H9 (cell line): ENCODE measurements around the gene DACH1. TPM values are rescaled to one million over a fixed set of nuclear protein-coding genes. Genes with fewer than 3 reads are reported as not detected.

ENCODE experiments used
- DNase-seq: peaks from one replicate; pipeline ENCODE4 v3.0.0-alpha.2; 2017
- H2AFZ ChIP-seq: one replicate; pipeline ENCODE4 v1.6.1; 2013; ENCODE audit warnings: mild to moderate bottlenecking, low read length, control low read depth, moderate library complexity
- H2AK5ac ChIP-seq: 2 replicates; pipeline ENCODE4 v1.6.1; 2013; ENCODE audit warnings: low read length, control low read depth, mixed read lengths; ENCODE audit not compliant: insufficient read length
- H2BK120ac ChIP-seq: one replicate; pipeline ENCODE4 v1.6.1; 2013; ENCODE audit warnings: low read depth, mild to moderate bottlenecking, low read length, control low read depth, inconsistent platforms; ENCODE audit not compliant: poor library complexity, severe bottlenecking
- H2BK12ac ChIP-seq: 2 replicates; pipeline ENCODE4 v1.6.1; 2013; ENCODE audit warnings: low read length, control low read depth, mixed read lengths, low read depth; ENCODE audit not compliant: insufficient read length
- H2BK15ac ChIP-seq: 2 replicates; pipeline ENCODE4 v1.6.1; 2013; ENCODE audit warnings: low read depth, low read length, control low read depth
- H2BK20ac ChIP-seq: one replicate; pipeline ENCODE4 v1.6.1; 2013; ENCODE audit warnings: low read depth, mild to moderate bottlenecking, low read length, control low read depth, inconsistent platforms; ENCODE audit not compliant: poor library complexity, severe bottlenecking
- H2BK5ac ChIP-seq: 2 replicates; pipeline ENCODE4 v1.6.1; 2013; ENCODE audit warnings: low read length, control low read depth, mixed read lengths; ENCODE audit not compliant: insufficient read length
- H3K14ac ChIP-seq: 2 replicates; pipeline ENCODE4 v1.6.1; 2013; ENCODE audit warnings: low read length, control low read depth; ENCODE audit not compliant: insufficient read depth
- H3K18ac ChIP-seq: 2 replicates; pipeline ENCODE4 v1.6.1; 2013; ENCODE audit warnings: low read depth, mild to moderate bottlenecking, mixed read lengths, low read length, control low read depth; ENCODE audit not compliant: insufficient read length
- H3K23ac ChIP-seq: 2 replicates; pipeline ENCODE4 v1.6.1; 2013; ENCODE audit warnings: low read length, control low read depth, mixed read lengths, low read depth; ENCODE audit not compliant: insufficient read length
- H3K23me2 ChIP-seq: 2 replicates; pipeline ENCODE4 v1.6.1; 2013; ENCODE audit warnings: low read depth, mild to moderate bottlenecking, mixed read lengths, low read length, control low read depth; ENCODE audit not compliant: insufficient read length, poor library complexity, severe bottlenecking
- H3K27ac ChIP-seq: 2 replicates; pipeline ENCODE4 v1.5.1; 2013; ENCODE audit warnings: low read length, control low read depth, mixed read lengths, low read depth; ENCODE audit not compliant: insufficient read length
- H3K27me3 ChIP-seq: 2 replicates; pipeline ENCODE4 v1.6.1; 2013; ENCODE audit warnings: low read length, control low read depth, inconsistent platforms; ENCODE audit not compliant: insufficient read depth
- H3K4ac ChIP-seq: 2 replicates; pipeline ENCODE4 v1.6.1; 2013; ENCODE audit warnings: low read depth, mild to moderate bottlenecking, control low read depth, inconsistent platforms, low read length, moderate library complexity
- H3K4me1 ChIP-seq: 2 replicates; pipeline ENCODE4 v1.6.1; 2013; ENCODE audit warnings: low read length, control low read depth, inconsistent platforms; ENCODE audit not compliant: insufficient read depth
- H3K4me2 ChIP-seq: 2 replicates; pipeline ENCODE4 v1.6.1; 2013; ENCODE audit warnings: low read length, control low read depth, mixed read lengths; ENCODE audit not compliant: insufficient read length, insufficient read depth
- H3K56ac ChIP-seq: 2 replicates; pipeline ENCODE4 v1.6.1; 2013; ENCODE audit warnings: low read depth, mild to moderate bottlenecking, mixed read lengths, low read length, control low read depth; ENCODE audit not compliant: insufficient read length
- H3K79me1 ChIP-seq: 2 replicates; pipeline ENCODE4 v1.6.1; 2013; ENCODE audit warnings: low read depth, mild to moderate bottlenecking, moderate library complexity, low read length, control low read depth, inconsistent platforms; ENCODE audit not compliant: insufficient read depth, poor library complexity, severe bottlenecking
- H3K79me2 ChIP-seq: 2 replicates; pipeline ENCODE4 v1.6.1; 2013; ENCODE audit warnings: low read length, control low read depth, inconsistent platforms; ENCODE audit not compliant: insufficient read depth
- H3K9ac ChIP-seq: 2 replicates; pipeline ENCODE4 v1.6.1; 2013; ENCODE audit warnings: low read length, control low read depth, mixed read lengths; ENCODE audit not compliant: insufficient read length; ENCODE audit errors: extremely low read depth
- H3K9me3 ChIP-seq: one replicate; pipeline ENCODE4 v1.6.1; 2013; ENCODE audit warnings: low read depth, low read length, inconsistent platforms; ENCODE audit not compliant: control insufficient read depth
- H3T11ph ChIP-seq: one replicate; pipeline ENCODE4 v1.6.1; 2013; ENCODE audit warnings: mild to moderate bottlenecking, low read length, control low read depth, inconsistent platforms
- H4K20me1 ChIP-seq: one replicate; pipeline ENCODE4 v1.6.1; 2013; ENCODE audit not compliant: control insufficient read depth, insufficient read length, insufficient read depth
- H4K5ac ChIP-seq: 2 replicates; pipeline ENCODE4 v1.6.1; 2013; ENCODE audit warnings: low read depth, mild to moderate bottlenecking, mixed read lengths, low read length, control low read depth; ENCODE audit not compliant: insufficient read length
- H4K8ac ChIP-seq: replicated peaks from 2 replicates; pipeline ENCODE4 v1.6.1; 2013; ENCODE audit warnings: low read length, control low read depth, mixed read lengths, low read depth; ENCODE audit not compliant: insufficient read length
- H4K91ac ChIP-seq: 2 replicates; pipeline ENCODE4 v1.6.1; 2013; ENCODE audit warnings: low read depth, mild to moderate bottlenecking, moderate library complexity, mixed read lengths, low read length, control low read depth; ENCODE audit not compliant: insufficient read length
- H3K27ac Mint-ChIP-seq, 3 experiments: 2 replicates in 2 of 3; 3 replicates in 1 of 3; pipeline ENCODE4 v1.8.0; 2020 to 2021; ENCODE audit warnings: mixed read lengths in 3 of 3, mild to moderate bottlenecking in 1 of 3, moderate library complexity in 1 of 3
- H3K27me3 Mint-ChIP-seq: 2 replicates; pipeline ENCODE4 v1.8.0; 2021; ENCODE audit warnings: low read depth, mild to moderate bottlenecking, moderate library complexity, mixed read lengths
- H3K36me3 Mint-ChIP-seq, 3 experiments: 2 replicates in 2 of 3; 3 replicates in 1 of 3; pipeline ENCODE4 v1.8.0; 2020 to 2021; ENCODE audit warnings: low read depth in 3 of 3, mixed read lengths in 3 of 3; ENCODE audit not compliant: insufficient read depth in 1 of 3
- H3K4me1 Mint-ChIP-seq, 2 experiments: 2 replicates each; pipeline ENCODE4 v1.8.0; 2020; ENCODE audit warnings: mixed read lengths in 2 of 2
- H3K4me3 Mint-ChIP-seq, 2 experiments: 2 replicates in 1 of 2; 3 replicates in 1 of 2; pipeline ENCODE4 v1.8.0; 2020 to 2021; ENCODE audit warnings: mild to moderate bottlenecking in 2 of 2, mixed read lengths in 2 of 2, moderate library complexity in 1 of 2
- H3K9me3 Mint-ChIP-seq, 2 experiments: 2 replicates in 1 of 2; 3 replicates in 1 of 2; pipeline ENCODE4 v1.8.0; 2020; ENCODE audit warnings: mild to moderate bottlenecking in 2 of 2, mixed read lengths in 2 of 2, moderate library complexity in 1 of 2
- CTCF ChIP-seq: fragments of 200-600 bp; sonication (generic); conservative IDR thresholded peaks from 3 replicates; pipeline ENCODE4 v1.8.0; 2021; ENCODE audit warnings: antibody characterized with exemption, mild to moderate bottlenecking
- WGBS: extraction: QIAGEN DNeasy Blood & Tissue Kit; methylation state at CpG from one replicate; pipeline ENCODE4 v1.1.7; 2013; ENCODE audit warnings: missing lambda C conversion rate, low lambda C conversion rate, mixed read lengths; ENCODE audit not compliant: insufficient read length; ENCODE audit errors: extremely low coverage; 5-methylcytosine and 5-hydroxymethylcytosine counted together
- total RNA-seq: library from RNA; stranded (reverse); gene quantifications from 2 replicates; pipeline ENCODE4 v1.2.1, GENCODE V29; 2021

DACH1 gene
- total RNA-seq, 1 experiment from 2014 or later: not detected

GRCh38 chr13:71729441-71729840 is 137.6 kb downstream of the DACH1 start:
- no peaks in the 10 kb centered on the region for H3K27me3 ChIP-seq
- Mint-ChIP-seq H3K27me3 (no peaks in the 10 kb centered on the region), H3K27ac (peak overlapping the region in 1 of 3 experiments; percentile 51; a peak in 1 of 7 replicates), H3K9me3 (no peaks in the 10 kb centered on the region), H3K36me3 (no peaks in the 10 kb centered on the region), H3K4me1 (peaks cover 21% of the 10 kb centered on the region in 2 experiments), H3K4me3 (no peak overlapping the region)
- no peak for DNase-seq
- no peaks in the 10 kb centered on the region for H4K20me1 ChIP-seq
- no peaks in the 10 kb centered on the region for H3K79me2 ChIP-seq
- no peak overlapping the region for H3K56ac ChIP-seq
- no peaks in the 10 kb centered on the region for H3K4me1 ChIP-seq
- no peak overlapping the region for H4K91ac ChIP-seq
- no peak overlapping the region for H2BK12ac ChIP-seq
- no peaks in the 10 kb centered on the region for H3K9me3 ChIP-seq
- H2BK20ac ChIP-seq: no peak overlapping the region
- no peak overlapping the region for H2BK15ac ChIP-seq
- no peak overlapping the region for H3K14ac ChIP-seq
- no peak overlapping the region for H3K4ac ChIP-seq
- H3K4me2 ChIP-seq: no peak overlapping the region
- no peaks in the 10 kb centered on the region for H3K79me1 ChIP-seq
- no peak overlapping the region for H3K27ac ChIP-seq
- no peak overlapping the region for H2BK120ac ChIP-seq
- TF ChIP-seq CTCF: no peak
- no peak overlapping the region for H4K5ac ChIP-seq
- no peak overlapping the region for H2BK5ac ChIP-seq
- H3K23me2 ChIP-seq: no peaks in the 10 kb centered on the region
- no peak overlapping the region for H3K9ac ChIP-seq
- no peak overlapping the region for H3T11ph ChIP-seq
- no peak overlapping the region for H2AFZ ChIP-seq
- H3K18ac ChIP-seq: no peak overlapping the region
- no peak overlapping the region for H4K8ac ChIP-seq
- H3K23ac ChIP-seq: no peak overlapping the region
- no CpG with 5 or more reads among the region's 2 CpGs for WGBS
- no peak overlapping the region for H2AK5ac ChIP-seq
